GM19023 (cell line): ENCODE data around the gene TOX2.
A peak's percentile ranks its signal among the peaks of the same experiment; 100 is the strongest.

ENCODE experiments used
- ATAC-seq: cut with Tn5 transposase; IDR thresholded peaks from one replicate; pipeline ENCODE4 v1.9.1; 2021; ENCODE audit warnings: mild to moderate bottlenecking, moderate library complexity; ENCODE audit not compliant: unreplicated experiment

TOX2 gene

DNA sequence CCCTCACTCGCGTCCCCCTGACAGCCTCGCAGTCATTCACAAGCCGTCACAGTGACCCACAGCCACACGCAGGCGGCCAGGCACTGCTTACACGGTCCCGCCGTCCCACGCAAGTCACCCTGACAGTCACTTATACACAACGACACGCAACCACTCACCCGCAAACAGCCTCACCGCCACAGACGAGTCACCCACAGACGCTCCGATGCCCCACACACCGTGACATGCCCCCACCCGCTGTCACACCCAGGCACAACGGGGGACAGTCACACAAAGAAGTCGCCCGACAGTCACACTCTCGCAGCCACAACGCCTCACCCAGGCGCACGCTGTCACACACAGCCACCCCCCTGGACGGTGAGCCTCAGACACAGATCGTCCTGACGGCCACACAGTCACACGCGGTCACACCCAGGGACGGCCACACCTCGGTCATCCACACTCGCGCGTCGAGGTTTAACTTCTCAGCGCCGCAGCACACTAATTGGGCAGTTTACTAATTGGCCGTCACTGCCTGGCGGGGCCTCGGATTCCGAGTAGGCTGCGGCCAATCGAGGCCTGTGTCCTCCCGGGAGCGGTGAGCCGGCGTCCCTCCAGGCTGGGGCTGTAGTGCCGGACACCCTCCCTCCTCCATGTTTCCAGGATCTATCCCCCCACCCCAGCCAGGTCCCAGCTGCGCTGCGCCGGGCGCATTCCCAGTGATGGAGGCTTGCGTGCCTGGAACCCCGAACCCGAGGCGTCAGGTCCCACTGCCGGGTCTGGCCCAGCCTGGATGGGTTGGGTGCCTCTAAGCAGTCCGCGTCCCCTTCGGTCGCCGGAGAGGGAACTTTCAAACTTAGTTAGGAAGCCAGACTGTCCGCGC lies 790 bp downstream of the TOX2 start:
- ATAC-seq = peak; percentile 30

DNA sequence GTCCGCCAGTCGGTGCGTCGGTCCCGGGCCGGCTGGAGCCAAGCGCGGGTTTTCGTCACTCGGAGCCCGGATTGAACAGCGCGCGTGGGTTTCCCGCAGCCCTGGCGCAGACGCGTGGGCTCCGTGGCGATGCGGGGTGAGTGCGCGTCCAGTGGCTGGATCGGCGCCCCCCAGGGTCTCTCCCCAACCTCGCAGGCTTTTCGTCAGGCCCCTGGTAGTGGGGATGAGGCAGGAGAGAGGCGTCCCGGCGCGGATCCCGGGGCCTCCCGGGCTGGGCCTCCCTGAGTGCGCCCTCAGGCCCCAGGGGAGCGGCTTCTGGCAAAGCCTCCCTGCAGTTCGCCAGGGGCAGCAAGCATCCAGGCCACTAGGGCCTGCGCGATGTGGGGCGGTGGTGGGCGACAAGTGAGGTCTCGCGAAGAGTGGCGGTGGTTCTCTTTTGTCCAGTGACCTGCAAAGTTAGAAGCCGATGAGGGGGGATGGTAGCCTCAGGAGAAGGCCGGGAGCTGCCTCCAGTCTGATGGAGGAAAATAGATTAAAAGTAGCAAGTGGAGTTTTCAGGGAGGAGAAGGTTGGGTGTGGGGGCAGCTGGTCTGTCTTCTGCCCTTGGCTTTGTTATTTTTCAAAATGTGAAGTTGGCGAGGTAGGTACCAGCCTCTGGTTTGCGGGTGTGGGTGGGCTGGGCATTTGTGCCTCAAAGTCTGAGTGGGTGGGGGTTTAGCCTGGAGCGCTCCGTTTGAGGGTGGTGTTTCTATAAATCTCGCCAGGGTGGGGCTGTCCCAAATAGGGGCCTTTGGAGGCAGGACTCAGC lies 1.6 kb downstream of the TOX2 start:
- no peak for ATAC-seq

DNA sequence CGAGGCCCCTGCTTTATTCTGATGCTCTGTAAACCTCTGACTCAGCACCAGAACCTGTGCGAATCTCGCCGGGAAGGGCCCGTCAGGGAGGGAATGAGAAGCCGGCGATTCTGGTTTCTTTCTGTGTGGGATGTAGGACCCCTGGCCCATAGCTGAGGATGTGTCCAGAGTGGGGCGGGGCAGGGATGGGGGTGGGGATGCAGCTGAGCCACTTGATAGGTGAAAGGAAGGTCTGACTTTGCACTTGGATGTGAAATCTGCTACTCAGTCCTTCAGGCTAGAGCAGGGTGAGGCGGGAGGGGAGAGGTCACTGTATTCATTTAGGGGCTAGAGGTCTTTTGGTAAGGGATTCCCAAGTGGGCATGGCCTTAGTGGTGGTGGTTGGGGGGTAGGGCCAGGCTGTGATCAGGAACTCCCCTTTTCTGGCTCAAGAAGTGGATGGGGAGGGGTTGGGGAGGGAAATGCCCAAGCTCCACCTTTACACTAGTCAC lies 2.3 kb downstream of the TOX2 start:
- ATAC-seq = no peak

DNA sequence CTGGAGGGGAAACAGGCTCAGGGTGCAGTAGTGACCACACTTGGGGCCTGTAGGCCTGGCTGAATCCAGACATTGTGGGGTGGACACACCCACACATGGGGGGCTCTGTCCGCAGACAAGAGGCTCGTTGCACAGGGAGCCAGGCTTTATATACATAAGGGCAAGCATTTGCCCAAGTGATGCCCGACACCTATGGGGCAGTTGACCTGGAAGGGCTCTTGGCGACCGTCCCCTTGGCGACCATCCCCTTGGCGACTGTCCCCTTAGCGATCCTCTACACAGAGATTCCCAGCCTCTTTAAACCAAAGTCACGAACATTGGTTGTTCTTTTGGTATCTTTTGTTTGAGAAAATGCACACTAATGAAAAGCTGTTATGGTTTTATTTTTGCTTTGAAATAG lies 2.7 kb downstream of the TOX2 start:
- no peak for ATAC-seq

GRCh38 chr20:43919686-43920403 lies 5.2 kb downstream of the TOX2 start:
- ATAC-seq = no peak

DNA sequence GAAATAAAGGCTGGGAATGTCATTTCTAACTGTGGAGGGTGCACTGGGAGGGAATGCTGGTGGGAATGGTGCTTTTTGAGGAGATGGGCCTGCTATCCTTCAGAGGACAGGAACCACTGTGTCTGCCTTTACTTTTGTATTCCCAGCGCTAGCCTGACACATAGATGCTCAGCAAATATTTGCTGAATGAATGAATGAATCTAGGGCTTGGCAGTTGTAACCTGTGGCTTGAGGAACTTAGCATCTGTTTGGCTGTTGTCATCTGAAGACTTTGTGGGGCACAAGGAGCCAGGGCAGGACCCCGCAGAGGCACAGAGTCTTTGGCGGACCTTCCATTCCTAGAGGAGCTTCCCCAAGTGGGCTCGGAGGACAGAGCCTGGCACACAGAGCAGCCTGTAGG lies 6.1 kb downstream of the TOX2 start:
- no peak for ATAC-seq

GRCh38 chr20:43921227-43921780 lies 6.7 kb downstream of the TOX2 start:
- no peak for ATAC-seq

DNA sequence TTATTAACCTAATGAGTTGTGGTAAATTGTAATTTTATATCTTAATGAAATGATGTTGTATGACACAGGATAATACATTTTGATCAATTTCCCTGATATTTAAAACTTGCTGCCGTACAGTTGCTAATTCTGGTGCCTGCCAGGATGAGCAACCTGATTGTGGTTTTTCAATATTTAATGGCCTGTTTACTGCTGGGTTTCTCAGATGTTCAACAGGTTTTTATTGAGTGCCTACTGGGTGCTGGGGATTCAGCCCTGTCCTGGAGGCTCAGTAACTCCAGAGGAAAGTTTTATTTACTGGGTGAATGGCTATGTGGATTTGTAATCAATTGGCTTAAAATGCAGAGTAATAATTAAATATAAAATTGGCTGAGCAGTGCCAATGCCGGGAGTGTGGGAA lies 8.0 kb downstream of the TOX2 start:
- no peak for ATAC-seq

DNA sequence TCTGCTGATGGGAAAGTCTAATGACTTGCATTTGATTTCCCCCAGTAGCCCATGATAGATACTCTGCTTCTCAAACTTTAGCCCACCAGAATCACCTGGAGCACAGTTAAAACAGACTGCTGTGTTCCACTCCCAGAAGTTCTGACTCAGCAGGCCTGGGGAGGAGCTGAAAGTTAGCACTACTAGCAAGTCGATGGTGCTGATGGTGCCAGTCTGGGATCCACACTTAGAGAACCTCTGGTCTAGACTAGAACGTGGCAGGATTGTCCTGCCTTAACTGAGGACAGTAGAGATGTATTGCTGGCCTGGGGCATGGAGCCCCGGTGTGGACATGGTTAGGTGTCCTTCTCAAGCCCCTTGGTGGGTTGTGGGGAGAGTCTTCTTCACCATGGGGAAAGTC lies 8.7 kb downstream of the TOX2 start:
- ATAC-seq = no peak

- no peak for ATAC-seq
Measured at GRCh38 chr20:43923917-43924316, 9.3 kb downstream of the TOX2 start.

GRCh38 chr20:43925215-43925614 lies 10.6 kb downstream of the TOX2 start:
- peak; percentile 57 for ATAC-seq

GRCh38 chr20:43925801-43926200 lies 11.1 kb downstream of the TOX2 start:
- no peak for ATAC-seq

GRCh38 chr20:43926287-43927050 lies 11.8 kb downstream of the TOX2 start:
- no peak for ATAC-seq

GRCh38 chr20:43931976-43932375 lies 17.3 kb downstream of the TOX2 start:
- no peak for ATAC-seq

DNA sequence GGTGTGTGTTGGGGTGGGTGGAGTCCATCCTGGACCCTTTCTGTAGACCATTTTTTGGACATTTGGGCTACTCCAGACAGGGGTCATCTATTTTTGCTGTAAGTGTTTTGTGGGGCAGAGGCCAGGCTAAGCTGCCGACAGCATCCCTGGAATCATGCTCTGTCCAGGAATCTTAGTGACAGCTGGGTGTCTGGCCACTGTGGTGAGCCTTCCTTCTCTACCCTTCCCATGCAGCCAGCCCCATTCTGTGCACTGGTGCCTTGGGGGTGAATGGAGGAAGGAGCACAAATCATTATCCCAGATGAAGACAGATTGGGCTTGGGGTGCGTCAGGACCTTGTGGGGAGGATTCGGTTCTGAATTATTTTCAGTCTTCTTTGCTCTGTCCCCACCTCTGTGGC lies 20.2 kb downstream of the TOX2 start:
- no peak for ATAC-seq

DNA sequence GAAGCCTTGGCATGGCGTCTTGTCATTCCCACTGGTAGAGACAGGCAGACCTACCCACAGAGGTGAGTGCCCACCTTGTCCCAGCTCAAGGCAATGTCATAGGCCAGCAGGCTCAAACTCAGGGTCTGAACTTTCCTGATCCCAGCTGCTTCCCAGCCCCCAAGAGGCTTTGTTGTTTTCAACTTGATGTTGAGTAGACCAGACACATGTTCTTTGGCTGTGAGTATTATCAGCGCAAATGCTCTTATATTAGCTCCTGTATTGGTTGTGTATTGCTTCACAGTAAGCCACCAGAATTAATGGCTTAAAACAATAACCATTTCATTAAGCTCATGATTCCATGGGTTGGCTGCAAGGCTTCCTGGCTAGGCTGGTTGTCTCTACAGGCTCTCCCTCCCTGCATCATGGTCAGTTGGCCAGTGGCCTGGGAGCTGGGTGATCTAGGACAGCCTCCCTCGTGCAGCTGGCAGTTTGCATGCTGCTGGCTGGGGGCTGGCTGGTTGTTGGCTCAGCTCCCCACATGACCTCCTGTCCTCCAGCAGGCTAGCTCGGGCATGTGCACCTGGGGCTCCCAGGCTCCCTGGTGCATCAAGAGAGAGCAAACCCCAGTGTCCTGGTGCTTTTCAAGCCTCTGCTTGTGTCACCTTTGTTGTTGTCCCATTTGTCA lies 21.6 kb downstream of the TOX2 start:
- no peak for ATAC-seq

DNA sequence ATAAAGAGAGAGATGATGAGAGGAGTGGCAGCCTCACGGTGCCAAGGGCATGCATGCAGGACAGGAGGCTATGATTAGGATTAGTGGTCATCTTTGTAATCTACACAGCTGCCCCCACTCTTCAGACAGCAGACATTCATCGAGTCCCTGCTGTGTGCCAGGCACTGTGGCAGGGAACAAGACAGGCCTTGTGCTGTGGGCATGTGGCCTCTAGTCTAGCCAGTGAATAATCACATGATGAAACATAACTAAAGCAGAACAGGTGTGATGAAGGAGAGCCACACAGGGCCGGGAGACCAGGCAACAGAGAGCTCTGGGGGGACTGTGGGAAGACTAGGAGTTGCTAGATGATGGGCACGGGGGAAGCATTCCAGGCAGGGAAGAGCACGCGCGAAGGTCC lies 22.2 kb downstream of the TOX2 start:
- ATAC-seq = no peak

DNA sequence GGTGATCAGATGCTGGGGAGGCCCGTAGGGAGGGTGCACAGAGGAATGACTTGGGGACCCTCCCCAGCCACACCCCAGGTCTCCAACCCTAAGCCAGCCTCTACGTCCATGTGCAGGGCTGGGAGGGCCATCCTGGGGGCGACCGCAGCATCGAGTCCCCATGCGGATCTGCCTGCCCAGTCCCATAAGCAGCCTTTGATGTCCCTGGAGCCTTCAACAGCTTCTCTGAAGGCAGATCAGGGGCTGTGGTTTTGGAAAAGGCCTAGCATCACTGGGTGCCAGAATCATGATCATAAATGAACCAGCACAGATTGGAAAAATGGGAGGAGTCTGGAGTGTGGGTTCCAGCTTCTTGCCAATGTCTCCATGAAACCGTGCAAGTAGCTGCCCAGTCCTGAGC lies 22.9 kb downstream of the TOX2 start:
- no peak for ATAC-seq

- no peak for ATAC-seq
Measured at GRCh38 chr20:43938017-43938655, 23.5 kb downstream of the TOX2 start.
